GM12873 (cell line): Measurements from ENCODE around the gene UBL7.

Source experiments
- TF ChIP-seq, protein P1 (sequence below): IDR thresholded peaks from 2 replicates; pipeline ENCODE4 v1.5.1; 2012; ENCODE audit warnings: low read depth, mild to moderate bottlenecking, moderate library complexity, low read length, control low read depth; ENCODE audit not compliant: insufficient read depth; ENCODE audit errors: missing control alignments

Gene UBL7

DNA sequence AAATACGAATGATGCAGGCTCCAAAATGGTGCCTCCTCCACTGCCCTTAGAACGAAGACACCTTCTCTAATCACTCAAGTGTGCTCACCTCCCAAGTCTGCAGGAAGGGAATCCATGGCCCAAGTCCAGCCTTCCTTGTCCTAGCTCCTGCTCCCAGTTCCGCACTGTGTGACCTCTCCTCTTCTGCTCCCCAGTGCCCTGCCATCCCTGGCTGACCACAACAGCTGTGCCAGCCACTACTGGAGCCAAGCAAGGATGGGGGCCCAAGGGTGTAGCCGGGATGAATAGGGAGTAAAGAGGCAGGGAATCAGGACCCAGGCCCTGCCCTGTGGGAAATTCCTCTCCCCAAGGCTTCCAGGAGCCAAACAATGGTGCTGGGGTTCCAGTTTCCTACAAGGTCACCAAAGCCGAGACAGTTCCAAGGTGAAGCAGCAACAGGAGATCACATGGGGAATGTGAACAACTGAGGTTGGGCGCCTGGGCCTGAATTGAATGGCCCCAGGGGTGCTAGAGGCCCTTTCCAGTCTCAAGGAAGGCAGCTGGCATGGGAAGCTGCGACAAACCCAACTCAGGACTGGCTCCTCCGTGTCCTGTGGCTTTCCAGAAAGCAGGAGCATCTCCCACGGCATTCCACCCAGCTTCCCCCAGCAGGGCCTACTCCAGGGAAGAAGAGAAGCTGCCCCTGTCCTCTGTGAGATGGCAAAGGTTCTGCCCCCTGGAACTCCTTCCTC lies 47.4 kb downstream of the UBL7 start:
- TF ChIP-seq, protein P1, sequence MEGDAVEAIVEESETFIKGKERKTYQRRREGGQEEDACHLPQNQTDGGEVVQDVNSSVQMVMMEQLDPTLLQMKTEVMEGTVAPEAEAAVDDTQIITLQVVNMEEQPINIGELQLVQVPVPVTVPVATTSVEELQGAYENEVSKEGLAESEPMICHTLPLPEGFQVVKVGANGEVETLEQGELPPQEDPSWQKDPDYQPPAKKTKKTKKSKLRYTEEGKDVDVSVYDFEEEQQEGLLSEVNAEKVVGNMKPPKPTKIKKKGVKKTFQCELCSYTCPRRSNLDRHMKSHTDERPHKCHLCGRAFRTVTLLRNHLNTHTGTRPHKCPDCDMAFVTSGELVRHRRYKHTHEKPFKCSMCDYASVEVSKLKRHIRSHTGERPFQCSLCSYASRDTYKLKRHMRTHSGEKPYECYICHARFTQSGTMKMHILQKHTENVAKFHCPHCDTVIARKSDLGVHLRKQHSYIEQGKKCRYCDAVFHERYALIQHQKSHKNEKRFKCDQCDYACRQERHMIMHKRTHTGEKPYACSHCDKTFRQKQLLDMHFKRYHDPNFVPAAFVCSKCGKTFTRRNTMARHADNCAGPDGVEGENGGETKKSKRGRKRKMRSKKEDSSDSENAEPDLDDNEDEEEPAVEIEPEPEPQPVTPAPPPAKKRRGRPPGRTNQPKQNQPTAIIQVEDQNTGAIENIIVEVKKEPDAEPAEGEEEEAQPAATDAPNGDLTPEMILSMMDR, result no peak

DNA sequence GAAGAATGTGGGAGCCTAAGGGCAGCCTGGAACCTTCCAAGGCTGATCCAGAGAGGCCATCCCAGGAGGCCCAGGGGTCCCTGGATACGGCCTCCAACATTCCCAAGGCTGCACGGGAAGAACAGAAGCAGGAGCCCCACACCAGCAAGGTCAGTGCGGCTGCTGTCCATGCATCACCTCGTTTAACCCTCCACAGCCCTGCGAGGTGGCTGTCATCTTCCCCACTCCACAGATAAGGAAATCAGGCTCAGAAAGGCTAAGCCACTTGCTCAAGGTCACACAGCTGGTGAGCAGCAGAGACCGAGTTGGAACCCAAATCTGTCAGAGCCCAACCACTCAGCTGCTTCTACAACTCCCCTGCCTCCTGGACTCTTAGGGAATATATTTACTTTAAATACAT lies 48.8 kb downstream of the UBL7 start:
- TF ChIP-seq, protein P1, result no peak

DNA sequence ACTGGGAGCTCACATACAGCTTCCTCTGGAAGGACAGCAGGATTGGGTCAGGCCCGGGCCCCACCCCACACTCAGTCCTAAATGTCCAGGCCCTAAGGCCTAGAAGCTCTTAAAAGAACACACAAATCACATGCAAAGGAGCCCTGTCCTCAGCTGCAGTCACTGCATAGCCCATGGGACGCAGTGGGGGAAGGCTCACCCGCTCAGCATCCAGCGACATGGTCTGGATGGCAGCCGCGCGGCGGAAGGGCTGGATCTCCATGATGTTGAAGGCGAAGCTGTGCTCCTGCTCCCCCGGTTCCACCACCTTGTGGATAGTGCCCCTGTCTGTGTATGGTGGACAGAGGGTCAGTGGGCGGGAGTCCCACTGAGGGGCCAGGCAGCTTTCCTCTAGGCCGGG lies 49.3 kb downstream of the UBL7 start:
- TF ChIP-seq, protein P1, result no peak

DNA sequence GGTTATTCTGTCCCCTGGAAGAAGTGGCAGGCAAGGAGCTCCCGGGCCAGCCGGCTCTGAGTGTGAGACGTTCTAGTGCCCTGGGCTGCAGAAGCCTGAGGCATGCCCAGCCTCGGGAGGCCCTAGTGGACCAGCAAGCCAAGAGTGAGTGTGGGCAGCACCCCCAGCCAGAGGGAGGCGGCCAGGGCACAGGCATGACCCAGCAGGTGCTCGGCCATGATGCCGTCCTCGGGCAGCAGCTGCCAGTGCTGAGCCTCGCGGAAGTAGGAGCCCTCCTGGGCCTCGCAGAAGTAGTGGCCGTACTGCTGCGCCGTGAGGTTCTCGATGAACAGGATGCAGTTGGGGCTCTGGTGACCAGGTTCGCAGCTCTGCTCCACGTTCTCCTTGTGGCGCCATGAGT lies 50.5 kb downstream of the UBL7 start:
- TF ChIP-seq, protein P1, result no peak

DNA sequence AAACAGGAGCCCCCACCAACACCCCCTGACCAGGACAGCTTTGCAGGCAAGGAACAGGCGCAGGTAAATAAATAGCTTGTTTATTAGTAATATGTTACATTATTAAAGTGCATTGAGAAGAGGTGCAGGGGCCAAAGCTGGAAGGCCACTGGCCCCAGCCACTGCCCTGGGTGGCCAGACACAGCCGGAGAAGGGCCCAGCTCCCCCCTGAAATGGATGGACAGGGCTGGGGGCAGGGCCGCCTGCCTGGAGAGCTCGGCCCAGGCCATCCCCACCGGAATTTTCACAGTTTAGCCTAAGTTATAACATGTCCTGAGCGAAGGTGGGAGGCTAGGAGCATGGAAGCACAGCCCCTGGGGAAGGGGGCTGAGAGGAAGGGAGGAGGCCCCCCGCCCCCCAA lies 51.7 kb downstream of the UBL7 start:
- TF ChIP-seq, protein P1, result no peak

DNA sequence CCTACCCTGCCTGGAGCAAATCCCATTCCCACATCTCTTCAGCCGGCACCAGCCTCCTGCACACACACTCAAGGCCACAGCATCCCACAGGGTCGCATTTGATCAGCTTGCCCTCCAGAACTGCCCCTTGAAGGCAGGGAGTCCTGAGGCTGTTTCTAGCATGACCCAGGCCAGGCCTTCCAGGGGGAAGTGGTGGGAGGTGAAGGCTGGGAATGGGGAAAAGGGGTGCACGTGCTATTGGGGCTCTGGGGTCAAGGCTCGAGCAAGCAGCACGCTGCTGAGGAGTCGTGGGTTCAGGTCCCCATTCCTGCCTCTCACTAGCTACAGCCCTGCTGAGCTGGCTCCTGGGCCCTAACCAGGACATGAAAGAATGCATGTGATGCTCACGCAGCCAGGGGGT lies 52.1 kb downstream of the UBL7 start:
- TF ChIP-seq, protein P1, result no peak

DNA sequence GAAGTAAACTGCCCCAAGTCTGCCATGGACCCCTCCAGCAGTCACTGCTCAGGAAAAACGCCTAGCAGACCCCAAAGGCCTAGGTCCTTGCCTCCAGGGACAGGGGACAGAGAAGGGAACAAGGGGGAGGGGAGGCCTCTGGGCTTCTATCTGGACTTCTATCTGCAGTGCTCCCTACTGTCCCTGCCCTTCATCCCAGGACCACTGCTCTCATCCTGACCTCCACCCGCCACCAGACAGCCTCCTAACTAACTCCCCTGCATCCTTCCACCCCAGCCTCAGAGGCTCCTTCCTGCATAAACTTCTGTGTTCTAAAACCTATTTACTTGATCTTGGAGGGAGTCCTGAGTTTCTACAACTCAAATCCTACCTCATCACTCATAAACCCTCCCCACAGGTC lies 52.6 kb downstream of the UBL7 start:
- TF ChIP-seq, protein P1, result no peak
